NCI-H187 treated with DMSO at 0.1 percent for 48 hours (cell line): ENCODE results near the gene ZCCHC10.
"Not testable (repeated sequence)": the region's sequence is repeated elsewhere in the genome, so short reads cannot be mapped to it uniquely, and the experiment has no call there.

Experiments used
- DNase-seq: peaks from one replicate; lab custom pipeline; 2025; lab: John Stamatoyannopoulos, UW

ZCCHC10 gene

GRCh38 chr5:132979367-132979940 is 46.9 kb downstream of the ZCCHC10 start:
- no peak for DNase-seq

GRCh38 chr5:132976852-132977251 is 49.5 kb downstream of the ZCCHC10 start:
- no peak for DNase-seq

GRCh38 chr5:132972436-132972828 is 53.9 kb downstream of the ZCCHC10 start:
- not testable (repeated sequence) for DNase-seq

- DNase-seq = no peak
Observed at GRCh38 chr5:132971483-132972435, 54.6 kb downstream of the ZCCHC10 start.

GRCh38 chr5:132965120-132965519 is 61.2 kb downstream of the ZCCHC10 start:
- no peak for DNase-seq

- peak; percentile 22 for DNase-seq
Observed at GRCh38 chr5:132963171-132964104, 62.9 kb downstream of the ZCCHC10 start, which contains the start of gene AFF4. Gene AFF4 (minus strand): TSS chr5:132963634. CDS start chr5:132937189, 26,445 bp downstream.

GRCh38 chr5:132962429-132963021 is 63.8 kb downstream of the ZCCHC10 start:
- DNase-seq = no peak

- DNase-seq = no peak
Observed at GRCh38 chr5:132961887-132962286, 64.5 kb downstream of the ZCCHC10 start.

GRCh38 chr5:132961123-132961815 is 65.1 kb downstream of the ZCCHC10 start:
- not testable (repeated sequence) for DNase-seq

- DNase-seq = not testable (repeated sequence)
Observed at GRCh38 chr5:132956166-132956799, 70.1 kb downstream of the ZCCHC10 start.

- DNase-seq = no peak
Observed at GRCh38 chr5:132953710-132954109, 72.6 kb downstream of the ZCCHC10 start.

- no peak for DNase-seq
Observed at GRCh38 chr5:132952829-132953228, 73.5 kb downstream of the ZCCHC10 start.

GRCh38 chr5:132951897-132952296 is 74.5 kb downstream of the ZCCHC10 start:
- no peak for DNase-seq

- DNase-seq = no peak
Observed at GRCh38 chr5:132949136-132949535, 77.2 kb downstream of the ZCCHC10 start.

GRCh38 chr5:132947671-132948070 is 78.7 kb downstream of the ZCCHC10 start:
- DNase-seq = no peak
